Transverse colon (tissue), 4 donors: Measurements from ENCODE around the gene MEIOB. TPM values are rescaled to one million over a fixed set of nuclear protein-coding genes. Genes with fewer than 3 reads are reported as not detected.

ENCODE experiments used
- DNase-seq: peaks from one replicate; pipeline ENCODE4 v3.0.0-alpha.2; 2019
- H3K27ac ChIP-seq, 4 donors: fragments of 200-600 bp; sonication (generic); 2 replicates each; pipeline ENCODE4 v1.5.1; 2016 to 2018; ENCODE audit warnings: inconsistent platforms in 4 of 4
- H3K27me3 ChIP-seq: fragments of 200-600 bp; sonication (generic); 2 replicates; pipeline ENCODE4 v1.5.1; 2017; ENCODE audit warnings: inconsistent platforms
- H3K36me3 ChIP-seq, 4 donors: fragments of 200-600 bp; sonication (generic); 2 replicates each; pipeline ENCODE4 v1.5.1; 2017 to 2019; ENCODE audit warnings: inconsistent platforms in 4 of 4
- H3K4me1 ChIP-seq, 4 donors: fragments of 200-600 bp; sonication (generic); 2 replicates each; pipeline ENCODE4 v1.5.1; 2017 to 2020; ENCODE audit warnings: inconsistent platforms in 4 of 4
- H3K4me3 ChIP-seq, 4 donors: fragments of 200-600 bp; sonication (generic); 1 replicate in 1 of 4; 2 replicates in 3 of 4; pipeline versions ENCODE4 v1.5.1 to v1.6.1; 2017 to 2019; ENCODE audit warnings: inconsistent platforms in 4 of 4
- H3K9me3 ChIP-seq, 2 donors: fragments of 200-600 bp; sonication (generic); 2 replicates each; pipeline ENCODE4 v1.5.1; 2017 to 2019; ENCODE audit warnings: inconsistent platforms in 2 of 2
- EP300 ChIP-seq: sonication (generic); formaldehyde crosslinking; IDR thresholded peaks from one replicate; pipeline ENCODE4 v1.6.1; 2017; ENCODE audit warnings: antibody characterized with exemption, low read depth
- POLR2A ChIP-seq: fragments of 450-650 bp; IDR thresholded peaks from one replicate; pipeline ENCODE4 v1.6.1; 2016; ENCODE audit warnings: antibody characterized with exemption, mild to moderate bottlenecking, moderate library complexity
- POLR2AphosphoS5 ChIP-seq, 3 donors: sonication (generic); formaldehyde crosslinking; IDR thresholded peaks; one replicate each; pipeline ENCODE4 v1.6.1; 2016; ENCODE audit warnings: antibody characterized with exemption in 3 of 3
- WGBS, 2 donors: methylation state at CpG; one replicate each; pipeline ENCODE4 v1.1.5; 2018; ENCODE audit warnings: low coverage in 1 of 2; 5-methylcytosine and 5-hydroxymethylcytosine counted together
- in situ Hi-C, 4 donors: fragments of 200-750 bp; cut with MboI; loops; one replicate each; pipeline versions ENCODE4 v1.15.0 to v1.15.1; 2017; ENCODE audit warnings: low sequenced_read_pairs in 3 of 4, low pct_ligation_motif_present in 1 of 4, low pct_unique_long_range_greater_than_20kb in 1 of 4
- intact Hi-C: fragments of 100-400 bp; cut with DNase I; formaldehyde crosslinking; loops from one replicate; pipeline ENCODE4 v1.15.1; 2023; ENCODE audit warnings: low total_unique reads
- total RNA-seq, 4 donors: library from RNA; depleted of rRNA; stranded (reverse); fragments of >200 nt; gene quantifications; one replicate each; pipeline ENCODE4 v1.1.0, GENCODE V29; 2016
- TF ChIP-seq, protein P1 (sequence below), 5 experiments: fragments of 200-600 bp in 3 of 5; fragments of 450-650 bp in 2 of 5; sonication (generic) in 3 of 5; IDR thresholded peaks; 1 replicate in 2 of 5; 2 replicates in 3 of 5; pipeline ENCODE4 v1.5.1; 2016 to 2017; ENCODE audit warnings: antibody characterized with exemption in 5 of 5, inconsistent platforms in 3 of 5, mild to moderate bottlenecking in 2 of 5, moderate library complexity in 1 of 5

MEIOB gene
- total RNA-seq, 4 donors from 2014 or later = not detected

DNA sequence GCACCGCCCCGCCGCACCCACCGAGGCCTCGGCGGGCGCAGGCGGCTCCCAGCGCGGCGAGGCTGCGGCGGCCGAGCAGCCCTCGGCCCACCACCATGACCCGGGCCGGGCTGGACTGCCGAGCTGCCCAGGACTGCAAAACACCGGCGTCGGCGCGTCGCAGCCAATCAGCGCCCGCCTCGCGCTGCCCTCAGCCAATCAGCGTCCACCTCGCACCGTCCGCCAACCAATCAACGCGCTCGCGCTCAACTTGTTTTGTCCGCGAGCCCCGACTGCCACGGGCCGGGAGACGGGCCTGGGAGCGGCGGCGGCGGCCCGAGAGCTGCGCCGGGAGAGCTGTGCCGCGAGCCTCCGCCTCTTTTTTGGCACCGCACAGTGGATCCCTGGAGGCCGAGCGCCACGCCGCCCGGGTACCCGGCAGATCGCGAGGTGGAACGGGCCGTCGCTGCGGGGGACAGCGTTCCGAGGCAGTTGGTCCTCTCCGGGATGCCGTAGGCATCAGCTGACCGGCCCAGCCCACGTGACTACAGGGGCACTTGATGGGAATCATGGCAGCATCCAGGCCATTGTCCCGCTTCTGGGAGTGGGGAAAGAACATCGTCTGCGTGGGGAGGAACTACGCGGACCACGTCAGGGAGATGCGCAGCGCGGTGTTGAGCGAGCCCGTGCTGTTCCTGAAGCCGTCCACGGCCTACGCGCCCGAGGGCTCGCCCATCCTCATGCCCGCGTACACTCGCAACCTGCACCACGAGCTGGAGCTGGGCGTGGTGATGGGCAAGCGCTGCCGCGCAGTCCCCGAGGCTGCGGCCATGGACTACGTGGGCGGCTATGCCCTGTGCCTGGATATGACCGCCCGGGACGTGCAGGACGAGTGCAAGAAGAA, 45.0 kb downstream of the MEIOB start, which contains the start of the genes FAHD1 and HAGH:
TSS of gene FAHD1 (plus strand) at position 516 of the 883 bp plus-strand sequence. CDS start at position 549, 33 bp downstream.
TSS of gene HAGH (minus strand) at position 135 of the 883 bp plus-strand sequence. CDS start at position 97, 38 bp downstream.
- H3K27ac ChIP-seq = peak within 1 kb of the TSS; percentile 80 to 97 (median 94)
- no peaks in the 10 kb centered on the region for H3K27me3 ChIP-seq
- peaks cover 0 to 7% (median 2%) of the 10 kb centered on the region in 4 donors for H3K36me3 ChIP-seq
- peak within 1 kb of the TSS; percentile 62 to 89 (median 68) for H3K4me3 ChIP-seq
- TF ChIP-seq POLR2A (peak; percentile 77), EP300 (no peak), POLR2AphosphoS5 (IDR thresholded peaks at IDR 0.05) (peak; percentile 83 to 87 (median 87))
- TF ChIP-seq, protein P1, sequence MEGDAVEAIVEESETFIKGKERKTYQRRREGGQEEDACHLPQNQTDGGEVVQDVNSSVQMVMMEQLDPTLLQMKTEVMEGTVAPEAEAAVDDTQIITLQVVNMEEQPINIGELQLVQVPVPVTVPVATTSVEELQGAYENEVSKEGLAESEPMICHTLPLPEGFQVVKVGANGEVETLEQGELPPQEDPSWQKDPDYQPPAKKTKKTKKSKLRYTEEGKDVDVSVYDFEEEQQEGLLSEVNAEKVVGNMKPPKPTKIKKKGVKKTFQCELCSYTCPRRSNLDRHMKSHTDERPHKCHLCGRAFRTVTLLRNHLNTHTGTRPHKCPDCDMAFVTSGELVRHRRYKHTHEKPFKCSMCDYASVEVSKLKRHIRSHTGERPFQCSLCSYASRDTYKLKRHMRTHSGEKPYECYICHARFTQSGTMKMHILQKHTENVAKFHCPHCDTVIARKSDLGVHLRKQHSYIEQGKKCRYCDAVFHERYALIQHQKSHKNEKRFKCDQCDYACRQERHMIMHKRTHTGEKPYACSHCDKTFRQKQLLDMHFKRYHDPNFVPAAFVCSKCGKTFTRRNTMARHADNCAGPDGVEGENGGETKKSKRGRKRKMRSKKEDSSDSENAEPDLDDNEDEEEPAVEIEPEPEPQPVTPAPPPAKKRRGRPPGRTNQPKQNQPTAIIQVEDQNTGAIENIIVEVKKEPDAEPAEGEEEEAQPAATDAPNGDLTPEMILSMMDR (IDR thresholded peaks at IDR 0.05) = no peak
- H3K9me3 ChIP-seq = no peaks in the 10 kb centered on the region
- peak; percentile 94 for DNase-seq
- peaks cover 24 to 45% (median 35%) of the 10 kb centered on the region in 4 donors for H3K4me1 ChIP-seq
- intact Hi-C loops = no loop called here
- in situ Hi-C loops = no loop called here
- WGBS, 2 donors = 0% methylated on average over 84 of the region's 104 CpGs; no CpG with 5 or more reads in 1 of the 2 donors

GRCh38 chr16:1825864-1826690, 45.9 kb downstream of the MEIOB start:
- Histone ChIP-seq H3K9me3 (no peaks in the 10 kb centered on the region), H3K27ac (peak overlapping the region; percentile 80 to 97 (median 94)), H3K27me3 (no peaks in the 10 kb centered on the region), H3K36me3 (peaks cover 0 to 13% (median 0%) of the 10 kb centered on the region in 4 donors), H3K4me1 (peaks cover 24 to 45% (median 35%) of the 10 kb centered on the region in 4 donors), H3K4me3 (peak overlapping the region; percentile 56 to 74 (median 62))
- in situ Hi-C loops = no loop called here
- WGBS, 2 donors = 1% methylated on average over 50 of the region's 96 CpGs; no CpG with 5 or more reads in 1 of the 2 donors
- intact Hi-C loops = no loop called here
- DNase-seq = peak; percentile 63
- TF ChIP-seq, protein P1 (IDR thresholded peaks at IDR 0.05) = peak in 1 of 5 experiments; percentile 13
- no peak for TF ChIP-seq POLR2A

GRCh38 chr16:1825381-1825863, 46.5 kb downstream of the MEIOB start:
- WGBS, 2 donors = 50 to 60% methylated on average over 2 to 15 of the region's 15 CpGs
- no peak for DNase-seq
- H3K4me3 ChIP-seq = peak overlapping the region; percentile 56 to 74 (median 62)

More at GRCh38 chr16:1825381-1825863, 46.5 kb downstream of the MEIOB start:
- no peak for TF ChIP-seq EP300
- TF ChIP-seq POLR2AphosphoS5 (IDR thresholded peaks at IDR 0.05) = no peak
- TF ChIP-seq, protein P1 (IDR thresholded peaks at IDR 0.05) = no peak
- no peak for TF ChIP-seq POLR2A
- Histone ChIP-seq H3K9me3 (no peaks in the 10 kb centered on the region), H3K27ac (peak overlapping the region; percentile 80 to 97 (median 94)), H3K4me1 (peaks cover 24 to 41% (median 34%) of the 10 kb centered on the region in 4 donors), H3K36me3 (peaks cover 0 to 16% (median 0%) of the 10 kb centered on the region in 4 donors), H3K27me3 (no peaks in the 10 kb centered on the region)
- intact Hi-C loops = no loop called here
- in situ Hi-C loops = no loop called here
